ENCODE data around the gene ADCY9. TPM values are rescaled to one million over a fixed set of nuclear protein-coding genes. Genes with fewer than 3 reads are reported as not detected.
"Not testable (repeated sequence)": the region's sequence is repeated elsewhere in the genome, so short reads cannot be mapped to it uniquely, and the experiment has no call there.

Gene ADCY9
- total and polyA plus RNA-seq, 8 donors, result 9.8 to 61.1 (median 12.9) TPM

- DNase-seq, result no peak
- intact Hi-C loops (cut with DNase I), result no loop called here
- no peak for ATAC-seq
- no peak overlapping the region for H3K4me3 ChIP-seq
- H3K27ac ChIP-seq, result no peak overlapping the region
- no peaks in the 10 kb centered on the region for H3K36me3 ChIP-seq
- H3K27me3 ChIP-seq, result peaks cover 0 to 13% of the 10 kb centered on the region in 2 donors
- H3K4me1 ChIP-seq, result peaks cover 0 to 20% of the 10 kb centered on the region in 2 donors
- H3K9me3 ChIP-seq, result no peaks in the 10 kb centered on the region
- no peak for TF ChIP-seq CTCF (IDR thresholded peaks at IDR 0.05)
These were observed 164.1 kb downstream of the ADCY9 start for GRCh38 chr16:3951861-3952736.

- H3K36me3 ChIP-seq; DNase-seq; H3K9me3 ChIP-seq; intact Hi-C loops (cut with DNase I); ATAC-seq; H3K4me3 ChIP-seq: not testable (repeated sequence)
- peaks cover 0 to 13% of the 10 kb centered on the region in 2 donors for H3K27me3 ChIP-seq
- peak overlapping the region; percentile 80 to 83 for H3K27ac ChIP-seq
- peaks cover 0 to 24% of the 10 kb centered on the region in 2 donors for H3K4me1 ChIP-seq
These were observed 164.9 kb downstream of the ADCY9 start for GRCh38 chr16:3951380-3951779.

- H3K27ac ChIP-seq, result peak overlapping the region; percentile 80 to 83
- DNase-seq, result peak; percentile 83 to 95 (median 90)
- peaks cover 3 to 30% of the 10 kb centered on the region in 2 donors for H3K4me1 ChIP-seq
- peak overlapping the region in 1 of 2 donors; percentile 9 for H3K4me3 ChIP-seq
- H3K9me3 ChIP-seq, result no peaks in the 10 kb centered on the region
- peaks cover 0 to 13% of the 10 kb centered on the region in 2 donors for H3K27me3 ChIP-seq
- no peaks in the 10 kb centered on the region for H3K36me3 ChIP-seq
- TF ChIP-seq CTCF (IDR thresholded peaks at IDR 0.05), result no peak
- intact Hi-C loops (cut with DNase I), result no loop called here
- peak; percentile 81 for ATAC-seq
These were observed 165.7 kb downstream of the ADCY9 start for GRCh38 chr16:3950343-3951193.

GRCh38 chr16:3949946-3950342 is 166.3 kb downstream of the ADCY9 start:
- Histone ChIP-seq H3K4me1 (peaks cover 3 to 30% of the 10 kb centered on the region in 2 donors), H3K9me3 (no peaks in the 10 kb centered on the region), H3K4me3 (peak overlapping the region in 1 of 2 donors; percentile 9), H3K27ac (peak overlapping the region; percentile 80 to 83), H3K36me3 (no peaks in the 10 kb centered on the region), H3K27me3 (peaks cover 0 to 13% of the 10 kb centered on the region in 2 donors)
- intact Hi-C loops (cut with DNase I), result no loop called here
- no peak for TF ChIP-seq CTCF (IDR thresholded peaks at IDR 0.05)
- ATAC-seq, result no peak
- no peak for DNase-seq

GRCh38 chr16:3949287-3949686 is 167.0 kb downstream of the ADCY9 start:
- Histone ChIP-seq H3K4me1 (peaks cover 3 to 30% of the 10 kb centered on the region in 2 donors), H3K4me3 (peak overlapping the region in 1 of 2 donors; percentile 5), H3K36me3 (no peaks in the 10 kb centered on the region), H3K27ac (peak overlapping the region; percentile 80 to 83), H3K27me3 (peaks cover 0 to 11% of the 10 kb centered on the region in 2 donors), H3K9me3 (no peaks in the 10 kb centered on the region)
- ATAC-seq (peak; percentile 2), DNase-seq (peak in 2 of 4 donors; percentile 76 to 86)
- no peak for TF ChIP-seq CTCF (IDR thresholded peaks at IDR 0.05)
- intact Hi-C loops (cut with DNase I), result no loop called here

Data from left lung (tissue), 10 donors.